ENCODE results near the gene TXLNA. TPM values are rescaled to one million over a fixed set of nuclear protein-coding genes. Genes with fewer than 3 reads are reported as not detected.
A peak's percentile ranks its signal among the peaks of the same experiment; 100 is the strongest.

TXLNA gene
- polyA plus RNA-seq, 1 donor (not counting 4 experiments of a cell fraction or from before 2014, with no cell fraction given): 20.0 TPM

- Histone ChIP-seq H3K36me3 (ENCODE audit: control insufficient read depth in 2 of 2, extremely low read depth in 1 of 2, insufficient read depth in 2 of 2, low read length in 2 of 2) (peaks cover 12 to 34% of the 10 kb centered on the region in 2 experiments), H3K27ac (ENCODE audit: control insufficient read depth, insufficient read depth, low read length) (peak overlapping the region; percentile 90), H3K4me2 (ENCODE audit: control insufficient read depth, extremely low read depth, insufficient read depth, low read depth, low read length) (peak overlapping the region; percentile 87), H2AFZ (ENCODE audit: control insufficient read depth, low read length) (no peak overlapping the region), H4K20me1 (ENCODE audit: control insufficient read depth, extremely low read depth, insufficient read depth, low read length) (peaks cover under 1% of the 10 kb centered on the region), H3K9me3 (ENCODE audit: control insufficient read depth, low read depth, low read length) (no peaks in the 10 kb centered on the region), H3K79me2 (ENCODE audit: control insufficient read depth, insufficient read depth, low read length) (peaks cover 48% of the 10 kb centered on the region), H3K4me3 (ENCODE audit: control insufficient read depth in 2 of 3, extremely low read depth in 1 of 3, insufficient read depth in 2 of 3, low read depth in 1 of 3, low read length in 3 of 3) (peak overlapping the region in 2 of 3 experiments; percentile 70 to 95), H3K9me1 (ENCODE audit: control insufficient read depth, extremely low read depth, insufficient read depth, low read length) (peaks cover 3% of the 10 kb centered on the region), H3K27me3 (ENCODE audit: control insufficient read depth, extremely low read depth, insufficient read depth, low read length) (no peaks in the 10 kb centered on the region), H3K9ac (ENCODE audit: control insufficient read depth, extremely low read depth, insufficient read depth, low read length) (peak overlapping the region; percentile 90), H3K4me1 (ENCODE audit: control insufficient read depth, extremely low read depth, insufficient read depth, low read length) (peaks cover 19% of the 10 kb centered on the region)
- no peak for TF ChIP-seq EZH2 (IDR thresholded peaks at IDR 0.05; ENCODE audit: low read length)
- TF ChIP-seq CTCF (optimal IDR thresholded peaks at IDR 0.05 in 1 of 3, IDR thresholded peaks at IDR 0.05 in 1 of 3, conservative IDR thresholded peaks at IDR 0.05 in 1 of 3; ENCODE audit: extremely low read depth in 1 of 3, insufficient read depth in 2 of 3, low read length in 3 of 3): no peak
- dilution Hi-C loops (cut with MboI; ENCODE audit: extremely low pct_ligation_motif_present, low sequenced_read_pairs): no loop called here
- FAIRE-seq (no peak), DNase-seq (ENCODE audit: low read depth, low spot score) (no peak)
Observed at GRCh38 chr1:32181065-32181464, 1.6 kb downstream of the TXLNA start.

- Histone ChIP-seq H3K36me3 (ENCODE audit: control insufficient read depth in 2 of 2, extremely low read depth in 1 of 2, insufficient read depth in 2 of 2, low read length in 2 of 2) (peaks cover 13 to 39% of the 10 kb centered on the region in 2 experiments), H3K9me3 (ENCODE audit: control insufficient read depth, low read depth, low read length) (no peaks in the 10 kb centered on the region), H3K9ac (ENCODE audit: control insufficient read depth, extremely low read depth, insufficient read depth, low read length) (no peak overlapping the region), H3K27ac (ENCODE audit: control insufficient read depth, insufficient read depth, low read length) (no peak overlapping the region), H3K4me2 (ENCODE audit: control insufficient read depth, extremely low read depth, insufficient read depth, low read depth, low read length) (peak overlapping the region; percentile 87), H3K4me1 (ENCODE audit: control insufficient read depth, extremely low read depth, insufficient read depth, low read length) (peaks cover 19% of the 10 kb centered on the region), H3K4me3 (ENCODE audit: control insufficient read depth in 2 of 3, extremely low read depth in 1 of 3, insufficient read depth in 2 of 3, low read depth in 1 of 3, low read length in 3 of 3) (peak overlapping the region in 2 of 3 experiments; percentile 70 to 95), H4K20me1 (ENCODE audit: control insufficient read depth, extremely low read depth, insufficient read depth, low read length) (peaks cover 4% of the 10 kb centered on the region), H3K79me2 (ENCODE audit: control insufficient read depth, insufficient read depth, low read length) (peaks cover 53% of the 10 kb centered on the region), H2AFZ (ENCODE audit: control insufficient read depth, low read length) (no peak overlapping the region), H3K9me1 (ENCODE audit: control insufficient read depth, extremely low read depth, insufficient read depth, low read length) (peaks cover 7% of the 10 kb centered on the region), H3K27me3 (ENCODE audit: control insufficient read depth, extremely low read depth, insufficient read depth, low read length) (no peaks in the 10 kb centered on the region)
- DNase-seq (ENCODE audit: low read depth, low spot score) (no peak), FAIRE-seq (no peak)
- dilution Hi-C loops (cut with MboI; ENCODE audit: extremely low pct_ligation_motif_present, low sequenced_read_pairs): no loop called here
- no peak for TF ChIP-seq CTCF (optimal IDR thresholded peaks at IDR 0.05 in 1 of 3, IDR thresholded peaks at IDR 0.05 in 1 of 3, conservative IDR thresholded peaks at IDR 0.05 in 1 of 3; ENCODE audit: extremely low read depth in 1 of 3, insufficient read depth in 2 of 3, low read length in 3 of 3)
- no peak for TF ChIP-seq EZH2 (IDR thresholded peaks at IDR 0.05; ENCODE audit: low read length)
Observed at GRCh38 chr1:32181563-32181962, 2.1 kb downstream of the TXLNA start.

Data from keratinocyte (primary cell).